ENCODE data around the gene FKBP10.
"Not testable (repeated sequence)": the region's sequence is repeated elsewhere in the genome, so short reads cannot be mapped to it uniquely, and the experiment has no call there.

Gene FKBP10

GRCh38 chr17:41812381-41813151 lies at the start of gene FKBP10:
FKBP10 (plus strand) TSS chr17:41813004; CDS start chr17:41813035, 31 bp downstream.
- FAIRE-seq = no peak

- FAIRE-seq = no peak
Measured at GRCh38 chr17:41763327-41763726, 49.5 kb upstream of the FKBP10 start.

GRCh38 chr17:41766135-41766534 lies 46.7 kb upstream of the FKBP10 start:
- FAIRE-seq = no peak

GRCh38 chr17:41767324-41768042 lies 45.3 kb upstream of the FKBP10 start:
- no peak for FAIRE-seq

GRCh38 chr17:41768682-41769288 lies 44.0 kb upstream of the FKBP10 start:
- no peak for FAIRE-seq

GRCh38 chr17:41769346-41769862 lies 43.4 kb upstream of the FKBP10 start:
- no peak for FAIRE-seq

GRCh38 chr17:41769985-41770384 lies 42.8 kb upstream of the FKBP10 start:
- no peak for FAIRE-seq

- no peak for FAIRE-seq
Measured at GRCh38 chr17:41771389-41772206, 41.2 kb upstream of the FKBP10 start.

- no peak for FAIRE-seq
Measured at GRCh38 chr17:41772218-41772585, 40.6 kb upstream of the FKBP10 start.

GRCh38 chr17:41772586-41773189 lies 40.1 kb upstream of the FKBP10 start:
- no peak for FAIRE-seq

GRCh38 chr17:41773190-41773588 lies 39.6 kb upstream of the FKBP10 start:
- FAIRE-seq = no peak

- no peak for FAIRE-seq
Measured at GRCh38 chr17:41773731-41774193, 39.0 kb upstream of the FKBP10 start.

- FAIRE-seq = no peak
Measured at GRCh38 chr17:41775394-41776226, 37.2 kb upstream of the FKBP10 start.

- FAIRE-seq = not testable (repeated sequence)
Measured at GRCh38 chr17:41776262-41776900, 36.4 kb upstream of the FKBP10 start.

GRCh38 chr17:41777157-41777573 lies 35.6 kb upstream of the FKBP10 start:
- FAIRE-seq = no peak

- peak; percentile 82 for FAIRE-seq
Measured at GRCh38 chr17:41777574-41778188, 35.1 kb upstream of the FKBP10 start.

- no peak for FAIRE-seq
Measured at GRCh38 chr17:41779954-41780353, 32.9 kb upstream of the FKBP10 start.

GRCh38 chr17:41781404-41782110 lies 31.2 kb upstream of the FKBP10 start:
- no peak for FAIRE-seq

GRCh38 chr17:41782142-41782541 lies 30.7 kb upstream of the FKBP10 start:
- FAIRE-seq = no peak

All from islet of Langerhans (tissue), 1 donor.